Activated T-helper 17 cell treated with anti-CD3 and anti-CD28 coated beads, Interleukin-2, amount 50 U/mL, for 72 hours (primary cell): ENCODE data around the gene INF2. TPM values are rescaled to one million over a fixed set of nuclear protein-coding genes. Genes with fewer than 3 reads are reported as not detected.
A peak's percentile ranks its signal among the peaks of the same experiment; 100 is the strongest.

Source experiments
- ATAC-seq: fragments of 150-1000 bp; cut with Tn5 transposase; replicated peaks from 2 replicates; pipeline ENCODE4 v1.10.0; 2021; ENCODE audit warnings: mild to moderate bottlenecking, moderate library complexity
- H3K27ac Mint-ChIP-seq: one replicate; pipeline ENCODE4 v1.8.0; 2022; ENCODE audit warnings: mixed read lengths
- H3K27me3 Mint-ChIP-seq: one replicate; pipeline ENCODE4 v1.8.0; 2022; ENCODE audit warnings: mixed read lengths
- H3K36me3 Mint-ChIP-seq: one replicate; pipeline ENCODE4 v1.8.0; 2022; ENCODE audit warnings: low read depth, mild to moderate bottlenecking, mixed read lengths
- H3K4me1 Mint-ChIP-seq: one replicate; pipeline ENCODE4 v1.8.0; 2022; ENCODE audit warnings: mixed read lengths
- H3K4me3 Mint-ChIP-seq: one replicate; pipeline ENCODE4 v1.8.0; 2022; ENCODE audit warnings: mild to moderate bottlenecking, mixed read lengths
- H3K9me3 Mint-ChIP-seq: one replicate; pipeline ENCODE4 v1.8.0; 2022; ENCODE audit warnings: mixed read lengths
- total RNA-seq, 2 donors: library from RNA; stranded (reverse); gene quantifications; one replicate each; pipeline ENCODE4 v1.2.3, GENCODE V29; 2022

The INF2 gene
- total RNA-seq, 2 donors from 2014 or later: 61.9 to 87.8 TPM

- no peaks in the 10 kb centered on the region for H3K9me3 Mint-ChIP-seq
- no peak for ATAC-seq
- no peak overlapping the region for H3K4me3 Mint-ChIP-seq
- H3K27me3 Mint-ChIP-seq: no peaks in the 10 kb centered on the region
- no peaks in the 10 kb centered on the region for H3K36me3 Mint-ChIP-seq
- H3K27ac Mint-ChIP-seq: no peak overlapping the region
- no peaks in the 10 kb centered on the region for H3K4me1 Mint-ChIP-seq
These were observed 41.1 kb downstream of the INF2 start for GRCh38 chr14:104730487-104730886.

DNA sequence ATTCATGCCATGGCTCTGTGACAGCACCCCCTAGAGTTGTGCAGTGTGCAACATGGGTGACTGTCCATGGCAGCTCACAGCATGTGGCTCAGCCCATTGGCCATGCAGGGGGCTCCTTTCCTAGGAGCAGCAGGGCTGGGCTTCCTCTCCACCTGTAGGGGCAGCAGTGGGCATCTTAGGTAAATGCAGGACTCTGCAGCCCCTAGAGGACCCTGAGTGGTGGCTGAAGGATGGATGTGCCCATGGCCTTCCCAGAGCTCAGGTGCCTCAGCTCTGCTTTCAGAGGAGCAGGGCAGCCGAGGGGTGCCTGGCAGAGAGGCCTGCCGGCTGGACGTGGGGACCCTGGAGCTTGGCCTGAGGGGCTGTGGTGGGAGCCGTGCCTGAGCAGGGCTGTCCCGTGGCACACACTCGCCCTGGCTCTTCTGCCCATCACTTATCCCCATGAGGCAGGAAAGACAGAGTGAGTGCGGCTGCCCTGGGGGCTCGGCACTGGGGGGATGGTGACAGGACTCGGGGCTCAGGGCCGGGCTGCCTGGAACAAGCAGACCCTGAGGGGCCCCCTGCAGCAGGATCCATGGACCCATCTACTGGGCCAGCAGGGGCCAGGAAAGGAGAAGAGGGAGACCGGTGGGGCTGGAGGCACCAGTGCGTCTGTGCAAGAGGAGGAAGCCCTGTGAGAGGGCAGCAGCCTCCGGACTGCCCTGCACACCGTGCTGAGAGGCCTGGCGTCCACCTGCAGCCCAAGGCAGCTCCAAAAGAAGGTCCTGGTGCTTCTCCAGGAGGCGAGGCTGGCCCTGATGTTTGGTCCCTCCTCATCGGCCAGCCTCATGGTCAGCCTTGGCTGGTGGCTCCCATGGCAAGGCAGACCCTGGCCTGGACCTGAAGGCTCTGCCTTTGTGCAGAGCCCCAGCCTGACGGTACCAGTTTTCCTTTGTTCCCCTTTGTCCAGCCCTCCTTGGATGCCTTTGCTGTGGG, 42.2 kb downstream of the INF2 start:
- no peaks in the 10 kb centered on the region for H3K4me1 Mint-ChIP-seq
- no peak overlapping the region for H3K4me3 Mint-ChIP-seq
- no peaks in the 10 kb centered on the region for H3K27me3 Mint-ChIP-seq
- H3K36me3 Mint-ChIP-seq: no peaks in the 10 kb centered on the region
- ATAC-seq: no peak
- H3K9me3 Mint-ChIP-seq: no peaks in the 10 kb centered on the region
- no peak overlapping the region for H3K27ac Mint-ChIP-seq

GRCh38 chr14:104732355-104732804, 43.0 kb downstream of the INF2 start:
- no peaks in the 10 kb centered on the region for H3K9me3 Mint-ChIP-seq
- ATAC-seq: no peak

GRCh38 chr14:104732931-104733681, 43.7 kb downstream of the INF2 start:
- ATAC-seq: no peak
- H3K36me3 Mint-ChIP-seq: no peaks in the 10 kb centered on the region

More at GRCh38 chr14:104732355-104732804, 43.0 kb downstream of the INF2 start:
- Mint-ChIP-seq H3K4me3 (no peak overlapping the region), H3K4me1 (no peaks in the 10 kb centered on the region), H3K36me3 (no peaks in the 10 kb centered on the region), H3K27ac (no peak overlapping the region), H3K27me3 (no peaks in the 10 kb centered on the region)

DNA sequence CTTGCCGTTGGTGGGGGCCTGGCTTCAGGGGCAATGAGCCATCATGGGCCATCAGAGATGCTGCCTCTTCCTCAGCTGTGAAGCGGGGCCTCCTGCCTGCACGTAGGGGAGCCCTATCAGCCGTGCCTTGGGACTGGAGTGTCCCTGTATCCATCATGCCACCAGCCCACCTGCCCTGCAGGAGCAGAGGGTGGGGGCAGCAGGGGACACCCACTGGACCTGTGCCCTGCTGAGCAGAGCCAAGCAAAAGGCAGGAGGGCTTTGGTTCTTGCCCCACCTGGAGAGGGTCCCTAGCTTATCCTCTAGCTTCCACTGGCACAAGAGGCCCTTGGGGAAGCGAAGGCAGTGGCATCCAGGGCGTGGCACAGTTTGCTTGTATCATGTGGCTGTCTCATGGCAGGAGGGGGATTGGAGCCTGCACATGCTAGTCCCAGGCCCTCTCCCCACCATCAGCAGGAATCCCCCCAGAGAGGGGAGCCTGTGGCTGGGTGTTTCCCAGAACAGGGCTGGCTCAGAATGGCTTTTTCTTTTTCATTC, 44.7 kb downstream of the INF2 start:
- no peaks in the 10 kb centered on the region for H3K27me3 Mint-ChIP-seq
- no peak for ATAC-seq
- no peaks in the 10 kb centered on the region for H3K4me1 Mint-ChIP-seq
- no peaks in the 10 kb centered on the region for H3K9me3 Mint-ChIP-seq
- H3K27ac Mint-ChIP-seq: no peak overlapping the region
- H3K36me3 Mint-ChIP-seq: no peaks in the 10 kb centered on the region
- H3K4me3 Mint-ChIP-seq: no peak overlapping the region

More at GRCh38 chr14:104732931-104733681, 43.7 kb downstream of the INF2 start:
- Mint-ChIP-seq H3K4me1 (no peaks in the 10 kb centered on the region), H3K9me3 (no peaks in the 10 kb centered on the region), H3K27ac (no peak overlapping the region), H3K27me3 (no peaks in the 10 kb centered on the region), H3K4me3 (no peak overlapping the region)

- Mint-ChIP-seq H3K9me3 (no peaks in the 10 kb centered on the region), H3K27ac (no peak overlapping the region), H3K4me3 (no peak overlapping the region), H3K27me3 (no peaks in the 10 kb centered on the region), H3K4me1 (no peaks in the 10 kb centered on the region), H3K36me3 (no peaks in the 10 kb centered on the region)
- ATAC-seq: no peak
These were observed 45.2 kb downstream of the INF2 start for GRCh38 chr14:104734601-104734990.

DNA sequence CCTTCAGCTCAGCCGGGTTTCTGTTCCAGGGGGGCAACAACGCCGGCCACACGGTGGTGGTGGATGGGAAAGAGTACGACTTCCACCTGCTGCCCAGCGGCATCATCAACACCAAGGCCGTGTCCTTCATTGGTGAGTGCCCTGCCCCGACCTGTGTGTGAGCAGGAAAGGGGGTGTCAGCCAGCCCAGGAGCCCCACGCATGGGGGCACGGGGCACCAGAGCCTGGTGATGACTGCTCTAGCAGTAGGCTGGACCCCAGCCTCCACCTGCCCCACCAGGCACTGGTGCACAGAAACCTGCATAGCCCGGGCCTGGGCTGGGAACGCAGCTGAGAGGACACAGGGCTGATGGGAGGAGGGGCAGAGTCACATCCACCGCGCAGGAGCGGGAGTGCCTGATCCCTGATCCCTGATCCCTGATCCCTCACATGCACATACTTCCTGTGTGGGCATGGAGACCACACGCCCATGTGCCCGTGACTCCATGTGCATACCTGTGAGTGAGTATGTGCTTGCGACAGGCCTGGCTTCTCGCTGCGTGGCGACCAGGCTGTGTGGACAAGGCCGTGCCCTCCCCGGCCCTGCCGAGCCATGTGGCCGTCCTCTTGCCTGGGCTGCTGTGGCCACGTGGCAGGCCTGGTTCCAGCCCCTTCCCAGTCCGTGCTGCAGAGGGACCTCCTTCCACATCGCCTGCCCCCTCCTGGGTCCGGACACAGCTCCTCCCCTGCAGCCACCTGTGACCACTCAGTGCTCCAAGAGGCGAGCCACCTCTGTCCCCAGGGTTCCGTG, 45.8 kb downstream of the INF2 start:
- Mint-ChIP-seq H3K9me3 (no peaks in the 10 kb centered on the region), H3K4me1 (no peaks in the 10 kb centered on the region), H3K27ac (no peak overlapping the region), H3K4me3 (no peak overlapping the region), H3K27me3 (no peaks in the 10 kb centered on the region), H3K36me3 (no peaks in the 10 kb centered on the region)
- no peak for ATAC-seq

GRCh38 chr14:104735830-104736642, 46.6 kb downstream of the INF2 start:
- Mint-ChIP-seq H3K36me3 (no peaks in the 10 kb centered on the region), H3K4me3 (no peak overlapping the region), H3K27ac (no peak overlapping the region), H3K9me3 (no peaks in the 10 kb centered on the region), H3K27me3 (no peaks in the 10 kb centered on the region), H3K4me1 (no peaks in the 10 kb centered on the region)
- ATAC-seq: peak; percentile 18

DNA sequence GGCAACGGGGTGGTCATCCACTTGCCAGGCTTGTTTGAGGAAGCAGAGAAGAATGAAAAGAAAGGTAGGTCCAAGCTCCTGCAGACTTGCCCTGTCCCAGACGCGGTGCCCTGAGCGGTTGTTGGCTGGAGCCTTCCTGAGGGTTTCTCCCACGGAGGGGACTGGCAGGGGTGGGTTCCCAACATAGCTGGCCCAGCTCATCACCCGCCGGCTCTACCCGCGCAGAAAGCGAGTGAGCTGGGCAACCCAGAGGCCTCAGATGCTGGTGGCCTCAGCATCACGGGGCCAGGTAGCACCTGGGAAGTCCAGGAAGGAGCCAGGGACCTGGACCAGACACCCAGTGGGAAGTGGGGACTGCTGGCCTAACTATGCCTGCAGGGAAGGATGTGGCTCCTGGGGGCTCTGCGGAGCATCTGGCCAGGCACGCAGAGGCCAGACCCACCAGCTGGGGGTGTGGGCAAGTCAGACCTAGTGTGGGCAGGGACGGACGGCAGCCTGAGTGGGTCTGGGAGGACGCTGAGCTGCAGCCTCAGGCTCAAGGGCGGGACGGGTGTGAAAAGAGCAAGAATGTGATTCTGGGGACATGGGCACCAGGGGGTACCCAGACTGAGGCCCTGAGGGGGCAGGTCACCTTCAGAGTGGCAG, 49.1 kb downstream of the INF2 start:
- H3K4me1 Mint-ChIP-seq: no peaks in the 10 kb centered on the region
- no peaks in the 10 kb centered on the region for H3K27me3 Mint-ChIP-seq
- no peaks in the 10 kb centered on the region for H3K36me3 Mint-ChIP-seq
- H3K4me3 Mint-ChIP-seq: no peak overlapping the region
- H3K27ac Mint-ChIP-seq: no peak overlapping the region
- H3K9me3 Mint-ChIP-seq: no peaks in the 10 kb centered on the region
- no peak for ATAC-seq

GRCh38 chr14:104739026-104739425, 49.6 kb downstream of the INF2 start:
- Mint-ChIP-seq H3K36me3 (no peaks in the 10 kb centered on the region), H3K27me3 (no peaks in the 10 kb centered on the region), H3K4me3 (no peak overlapping the region), H3K9me3 (no peaks in the 10 kb centered on the region), H3K4me1 (no peaks in the 10 kb centered on the region), H3K27ac (no peak overlapping the region)
- no peak for ATAC-seq

DNA sequence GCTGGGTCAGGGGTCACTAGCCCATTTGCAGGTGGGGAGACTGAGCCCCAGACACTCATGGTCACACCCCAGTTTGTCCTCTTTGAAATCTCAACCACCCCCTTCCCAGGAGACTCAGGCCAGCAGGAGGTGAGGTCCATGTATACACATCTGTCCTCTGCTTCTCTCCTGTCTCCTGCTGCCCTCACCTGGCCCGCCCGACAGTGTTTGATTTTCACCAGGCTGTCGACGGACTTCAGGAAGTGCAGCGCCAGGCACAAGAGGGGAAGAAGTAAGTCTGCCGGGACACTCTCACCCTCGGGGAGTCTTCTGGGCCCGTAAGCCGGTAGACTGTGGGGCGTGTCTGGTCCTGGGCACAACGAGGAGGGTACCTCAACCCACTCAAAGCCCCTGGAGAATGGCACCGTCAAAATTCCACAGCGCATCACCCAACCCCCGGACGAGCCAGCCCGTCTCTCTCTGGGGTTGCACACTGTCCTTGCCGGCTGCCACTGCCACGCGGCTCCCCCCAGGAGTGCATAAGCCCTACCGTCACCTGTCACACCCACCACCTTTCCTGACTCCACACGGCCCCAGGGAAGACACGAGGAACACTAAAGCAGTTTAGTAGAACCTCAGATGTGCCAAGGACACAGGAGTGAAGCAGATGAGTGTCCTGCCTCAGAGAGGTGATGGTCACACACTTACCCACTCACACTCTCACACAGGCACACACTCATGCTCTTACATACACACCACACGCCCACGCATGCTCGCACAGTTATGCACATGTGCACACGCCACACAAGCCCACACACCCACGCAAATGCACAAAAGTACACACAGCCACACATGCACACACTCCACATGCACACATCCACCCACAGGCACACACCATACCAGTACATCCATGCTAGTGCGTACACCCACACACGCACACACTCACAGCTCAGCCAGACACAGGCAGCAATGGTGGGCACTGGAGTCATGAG, 50.4 kb downstream of the INF2 start:
- no peaks in the 10 kb centered on the region for H3K27me3 Mint-ChIP-seq
- H3K4me1 Mint-ChIP-seq: no peaks in the 10 kb centered on the region
- no peaks in the 10 kb centered on the region for H3K9me3 Mint-ChIP-seq
- ATAC-seq: peak; percentile 24
- no peaks in the 10 kb centered on the region for H3K36me3 Mint-ChIP-seq
- no peak overlapping the region for H3K4me3 Mint-ChIP-seq
- no peak overlapping the region for H3K27ac Mint-ChIP-seq

GRCh38 chr14:104741108-104741802, 51.8 kb downstream of the INF2 start:
- no peaks in the 10 kb centered on the region for H3K27me3 Mint-ChIP-seq
- ATAC-seq: no peak
- no peak overlapping the region for H3K4me3 Mint-ChIP-seq
- H3K27ac Mint-ChIP-seq: no peak overlapping the region
- H3K4me1 Mint-ChIP-seq: peaks cover 4% of the 10 kb centered on the region
- no peaks in the 10 kb centered on the region for H3K36me3 Mint-ChIP-seq
- no peaks in the 10 kb centered on the region for H3K9me3 Mint-ChIP-seq
